ENCODE data around the gene RBM10. TPM values are rescaled to one million over a fixed set of nuclear protein-coding genes. Genes with fewer than 3 reads are reported as not detected.

Gene RBM10
- total RNA-seq, 1 experiment from 2014 or later: 79.1 TPM

GRCh38 chrX:47222751-47223350 is 77.8 kb downstream of the RBM10 start:
- DNase-seq: peak; percentile 81
- Histone ChIP-seq H3K27me3 (ENCODE audit: control insufficient read depth, insufficient read depth, low read length) (no peaks in the 10 kb centered on the region), H3K4me3 (ENCODE audit: insufficient read depth, low read depth, low read length) (no peak overlapping the region), H3K36me3 (replicated peaks; ENCODE audit: control insufficient read depth, insufficient read depth, low read length) (peaks cover 42% of the 10 kb centered on the region)

DNA sequence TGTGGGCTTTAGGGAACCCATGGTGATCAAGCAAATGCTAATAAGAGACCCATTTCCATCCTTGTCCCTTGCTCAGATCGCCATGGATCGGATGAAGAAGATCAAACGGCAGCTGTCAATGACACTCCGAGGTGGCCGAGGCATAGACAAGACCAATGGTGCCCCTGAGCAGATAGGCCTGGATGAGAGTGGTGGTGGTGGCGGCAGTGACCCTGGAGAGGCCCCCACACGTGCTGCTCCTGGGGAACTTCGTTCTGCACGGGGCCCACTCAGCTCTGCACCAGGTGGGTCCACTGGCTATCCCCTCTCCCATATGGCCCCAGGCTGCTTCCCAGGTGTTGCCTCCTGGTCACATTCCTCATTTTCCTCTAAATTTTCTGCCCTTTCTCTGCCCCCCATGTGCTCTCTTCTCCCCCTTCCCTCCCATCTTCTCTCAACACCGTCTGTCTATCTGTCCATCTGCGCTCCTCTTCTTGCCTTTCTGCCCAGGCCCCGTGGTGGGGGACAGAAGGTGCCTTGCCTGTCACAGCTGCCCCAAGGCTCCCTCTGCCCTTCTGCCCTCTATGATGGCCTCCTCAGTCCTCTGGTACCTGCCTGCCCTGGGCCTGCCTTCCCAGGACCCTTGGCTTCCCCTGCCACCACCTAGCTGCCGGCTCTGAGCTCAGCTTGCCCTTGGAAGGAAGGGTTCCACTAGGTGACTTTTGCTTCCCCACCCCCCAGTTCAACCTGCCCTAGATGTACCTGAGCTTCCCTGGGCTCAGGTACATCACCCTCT is 78.6 kb downstream of the RBM10 start:
- no peak for DNase-seq
- peaks cover 45% of the 10 kb centered on the region for H3K36me3 ChIP-seq (replicated peaks; ENCODE audit: control insufficient read depth, insufficient read depth, low read length)
- H3K27me3 ChIP-seq (ENCODE audit: control insufficient read depth, insufficient read depth, low read length): no peaks in the 10 kb centered on the region
- no peak overlapping the region for H3K4me3 ChIP-seq (ENCODE audit: insufficient read depth, low read depth, low read length)

- Histone ChIP-seq H3K36me3 (replicated peaks; ENCODE audit: control insufficient read depth, insufficient read depth, low read length) (peaks cover 48% of the 10 kb centered on the region), H3K4me3 (ENCODE audit: insufficient read depth, low read depth, low read length) (no peak overlapping the region), H3K27me3 (ENCODE audit: control insufficient read depth, insufficient read depth, low read length) (no peaks in the 10 kb centered on the region)
- DNase-seq: no peak
Observed at GRCh38 chrX:47224266-47224895, 79.4 kb downstream of the RBM10 start.

GRCh38 chrX:47224896-47225290 is 79.9 kb downstream of the RBM10 start:
- DNase-seq: no peak
- H3K27me3 ChIP-seq (ENCODE audit: control insufficient read depth, insufficient read depth, low read length): no peaks in the 10 kb centered on the region
- H3K4me3 ChIP-seq (ENCODE audit: insufficient read depth, low read depth, low read length): no peak overlapping the region
- peaks cover 48% of the 10 kb centered on the region for H3K36me3 ChIP-seq (replicated peaks; ENCODE audit: control insufficient read depth, insufficient read depth, low read length)

- Histone ChIP-seq H3K36me3 (replicated peaks; ENCODE audit: control insufficient read depth, insufficient read depth, low read length) (peaks cover 46% of the 10 kb centered on the region), H3K27me3 (ENCODE audit: control insufficient read depth, insufficient read depth, low read length) (no peaks in the 10 kb centered on the region), H3K4me3 (ENCODE audit: insufficient read depth, low read depth, low read length) (no peak overlapping the region)
- DNase-seq: no peak
Observed at GRCh38 chrX:47226071-47226470, 81.0 kb downstream of the RBM10 start.

DNA sequence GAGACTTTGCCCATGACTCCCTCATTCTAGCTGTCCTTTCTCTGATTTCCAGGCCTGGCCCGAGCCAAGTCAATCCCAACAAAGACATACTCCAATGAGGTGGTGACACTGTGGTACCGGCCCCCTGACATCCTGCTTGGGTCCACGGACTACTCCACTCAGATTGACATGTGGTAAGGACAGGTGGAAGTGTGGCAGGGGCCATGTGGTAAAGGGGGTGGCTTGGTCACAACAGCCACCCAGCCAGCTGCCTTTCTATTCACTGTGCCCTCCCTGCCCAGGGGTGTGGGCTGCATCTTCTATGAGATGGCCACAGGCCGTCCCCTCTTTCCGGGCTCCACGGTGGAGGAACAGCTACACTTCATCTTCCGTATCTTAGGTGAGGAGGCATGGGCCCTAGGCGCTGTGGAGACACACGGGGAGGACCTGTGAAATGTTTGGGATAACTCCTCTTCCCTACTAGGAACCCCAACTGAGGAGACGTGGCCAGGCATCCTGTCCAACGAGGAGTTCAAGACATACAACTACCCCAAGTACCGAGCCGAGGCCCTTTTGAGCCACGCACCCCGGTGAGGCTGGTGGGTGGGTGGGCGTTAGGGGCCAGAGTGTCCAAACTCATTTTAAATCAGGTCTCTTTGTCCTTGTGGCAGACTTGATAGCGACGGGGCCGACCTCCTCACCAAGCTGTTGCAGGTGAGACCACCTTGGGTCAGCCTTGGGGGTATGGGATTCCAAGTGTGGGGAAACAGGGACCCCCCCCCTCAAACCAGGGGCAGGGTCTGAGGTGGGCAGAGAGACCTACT is 81.7 kb downstream of the RBM10 start:
- peaks cover 46% of the 10 kb centered on the region for H3K36me3 ChIP-seq (replicated peaks; ENCODE audit: control insufficient read depth, insufficient read depth, low read length)
- DNase-seq: no peak
- H3K4me3 ChIP-seq (ENCODE audit: insufficient read depth, low read depth, low read length): no peak overlapping the region
- H3K27me3 ChIP-seq (ENCODE audit: control insufficient read depth, insufficient read depth, low read length): no peaks in the 10 kb centered on the region

GRCh38 chrX:47227334-47227583 is 82.2 kb downstream of the RBM10 start:
- no peak overlapping the region for H3K4me3 ChIP-seq (ENCODE audit: insufficient read depth, low read depth, low read length)
- DNase-seq: no peak

GRCh38 chrX:47228550-47229270 is 83.7 kb downstream of the RBM10 start:
- H3K4me3 ChIP-seq (ENCODE audit: insufficient read depth, low read depth, low read length): no peak overlapping the region
- H3K27me3 ChIP-seq (ENCODE audit: control insufficient read depth, insufficient read depth, low read length): no peaks in the 10 kb centered on the region
- DNase-seq: peak; percentile 28
- H3K36me3 ChIP-seq (replicated peaks; ENCODE audit: control insufficient read depth, insufficient read depth, low read length): peaks cover 38% of the 10 kb centered on the region

More at GRCh38 chrX:47227334-47227583, 82.2 kb downstream of the RBM10 start:
- Histone ChIP-seq H3K36me3 (replicated peaks; ENCODE audit: control insufficient read depth, insufficient read depth, low read length) (peaks cover 46% of the 10 kb centered on the region), H3K27me3 (ENCODE audit: control insufficient read depth, insufficient read depth, low read length) (no peaks in the 10 kb centered on the region)

DNA sequence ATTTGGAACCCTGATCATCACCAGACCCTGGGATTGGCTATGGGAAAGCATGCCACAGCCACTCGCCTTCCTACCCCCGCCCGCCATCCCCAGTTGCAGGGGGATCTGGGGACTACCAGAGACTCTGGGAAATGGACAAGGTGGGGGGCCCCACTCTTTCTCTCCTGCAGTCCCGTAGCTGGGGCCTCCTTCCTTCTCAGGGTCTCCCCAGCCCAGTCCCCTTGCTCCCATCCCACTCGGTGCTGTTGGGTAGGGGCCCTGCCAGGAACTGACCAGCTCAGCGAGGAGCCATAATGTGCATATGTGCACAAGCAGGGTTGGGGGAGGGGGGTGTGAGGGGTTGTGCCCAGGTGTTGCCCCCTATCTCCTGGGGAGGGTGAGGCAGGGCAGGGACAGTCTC is 84.4 kb downstream of the RBM10 start:
- Histone ChIP-seq H3K36me3 (replicated peaks; ENCODE audit: control insufficient read depth, insufficient read depth, low read length) (peaks cover 31% of the 10 kb centered on the region), H3K27me3 (ENCODE audit: control insufficient read depth, insufficient read depth, low read length) (no peaks in the 10 kb centered on the region), H3K4me3 (ENCODE audit: insufficient read depth, low read depth, low read length) (no peak overlapping the region)
- DNase-seq: no peak

GRCh38 chrX:47230136-47230868 is 85.3 kb downstream of the RBM10 start:
- Histone ChIP-seq H3K36me3 (replicated peaks; ENCODE audit: control insufficient read depth, insufficient read depth, low read length) (peaks cover 22% of the 10 kb centered on the region), H3K27me3 (ENCODE audit: control insufficient read depth, insufficient read depth, low read length) (no peaks in the 10 kb centered on the region), H3K4me3 (ENCODE audit: insufficient read depth, low read depth, low read length) (no peak overlapping the region)
- DNase-seq: no peak

DNA sequence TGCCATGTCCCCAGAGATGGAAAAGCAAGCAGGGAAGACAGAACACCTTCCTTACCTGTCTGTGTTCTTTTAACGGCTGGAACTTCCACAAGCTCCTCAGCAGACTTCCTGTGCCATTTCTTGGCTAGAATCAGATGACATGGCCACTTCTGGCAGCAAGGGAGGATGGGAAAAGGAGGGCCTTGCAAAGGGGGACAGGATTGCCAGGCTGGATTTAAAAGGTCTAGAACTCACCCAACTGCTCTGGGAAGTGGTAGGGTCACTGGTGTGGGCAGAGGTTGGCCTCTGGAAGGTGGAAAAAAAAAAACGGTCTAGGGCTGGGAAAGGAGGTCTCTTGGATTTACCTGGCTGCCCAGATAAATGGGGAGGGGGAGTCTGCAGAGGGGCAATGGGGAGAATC is 86.1 kb downstream of the RBM10 start:
- Histone ChIP-seq H3K4me3 (ENCODE audit: insufficient read depth, low read depth, low read length) (no peak overlapping the region), H3K36me3 (replicated peaks; ENCODE audit: control insufficient read depth, insufficient read depth, low read length) (peaks cover 13% of the 10 kb centered on the region), H3K27me3 (ENCODE audit: control insufficient read depth, insufficient read depth, low read length) (no peaks in the 10 kb centered on the region)
- DNase-seq: no peak

DNA sequence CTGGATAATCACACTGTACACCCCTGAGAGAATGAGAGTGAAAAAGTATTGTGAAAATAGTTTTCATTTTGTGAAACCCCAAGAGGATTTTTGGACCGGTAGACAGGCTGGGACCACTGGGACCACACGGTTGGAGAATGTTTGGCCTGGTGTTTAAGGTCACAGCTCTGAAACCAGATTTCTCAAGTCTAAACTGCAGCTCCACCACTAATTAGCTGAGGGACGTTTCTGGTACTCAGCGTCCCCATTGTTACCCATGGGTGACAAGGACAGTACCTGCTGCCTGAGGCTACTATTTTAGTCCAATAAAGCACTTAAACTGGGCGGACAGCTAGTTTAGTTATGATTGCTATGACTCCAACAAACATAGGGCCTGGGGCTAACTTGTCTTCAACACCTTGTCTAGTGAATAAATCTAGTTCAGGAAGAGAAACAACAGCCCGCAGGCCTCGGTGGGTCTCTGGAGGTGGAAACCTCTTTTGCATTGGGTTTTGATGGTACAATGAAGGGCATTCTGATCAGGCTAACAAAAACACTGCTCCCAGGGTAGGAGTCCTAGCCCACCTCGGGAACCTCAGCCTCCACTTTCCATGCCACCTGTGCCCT is 87.3 kb downstream of the RBM10 start:
- no peak for DNase-seq
- peak overlapping the region; percentile 94 for H3K4me3 ChIP-seq (ENCODE audit: insufficient read depth, low read depth, low read length)
- H3K27me3 ChIP-seq (ENCODE audit: control insufficient read depth, insufficient read depth, low read length): no peaks in the 10 kb centered on the region
- peaks cover 6% of the 10 kb centered on the region for H3K36me3 ChIP-seq (replicated peaks; ENCODE audit: control insufficient read depth, insufficient read depth, low read length)

DNA sequence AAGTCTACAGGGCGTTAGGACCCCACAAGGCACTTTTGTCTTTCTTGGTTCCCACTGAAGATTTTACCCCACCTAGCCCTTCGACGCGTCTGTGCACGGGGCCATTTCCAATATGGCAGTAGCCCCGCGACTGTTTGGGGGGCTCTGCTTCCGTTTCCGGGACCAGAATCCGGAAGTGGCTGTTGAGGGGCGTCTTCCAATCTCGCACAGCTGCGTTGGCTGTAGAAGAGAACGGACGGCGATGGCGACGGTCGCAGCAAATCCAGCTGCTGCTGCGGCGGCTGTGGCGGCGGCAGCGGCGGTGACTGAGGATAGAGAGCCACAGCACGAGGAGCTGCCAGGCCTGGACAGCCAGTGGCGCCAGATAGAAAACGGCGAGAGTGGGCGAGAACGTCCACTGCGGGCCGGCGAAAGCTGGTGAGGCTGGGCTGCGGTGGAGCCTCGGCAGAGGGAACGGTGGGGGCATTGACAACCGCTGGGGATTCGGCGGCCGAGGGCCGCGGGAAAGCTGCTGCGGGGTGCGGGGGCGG is 87.8 kb downstream of the RBM10 start, which contains the start of gene USP11:
TSS of gene USP11 (plus strand) at position 207 of the 530 bp plus-strand sequence. CDS start at position 242, 35 bp downstream.
- peak; percentile 79 for DNase-seq
- Histone ChIP-seq H3K27me3 (ENCODE audit: control insufficient read depth, insufficient read depth, low read length) (no peaks in the 10 kb centered on the region), H3K4me3 (ENCODE audit: insufficient read depth, low read depth, low read length) (peak within 1 kb of the TSS; percentile 94), H3K36me3 (replicated peaks; ENCODE audit: control insufficient read depth, insufficient read depth, low read length) (peaks cover 6% of the 10 kb centered on the region)
